ENCODE results near the gene ZYG11B. TPM values are rescaled to one million over a fixed set of nuclear protein-coding genes. Genes with fewer than 3 reads are reported as not detected.
A peak's percentile ranks its signal among the peaks of the same experiment; 100 is the strongest.

Gene ZYG11B
- total and polyA plus RNA-seq, 2 of the 13 experiments (the other 11 are each of a cell fraction or from before 2014, with no cell fraction given), result 6.9 to 17.9 TPM

- TF ChIP-seq, protein P1, sequence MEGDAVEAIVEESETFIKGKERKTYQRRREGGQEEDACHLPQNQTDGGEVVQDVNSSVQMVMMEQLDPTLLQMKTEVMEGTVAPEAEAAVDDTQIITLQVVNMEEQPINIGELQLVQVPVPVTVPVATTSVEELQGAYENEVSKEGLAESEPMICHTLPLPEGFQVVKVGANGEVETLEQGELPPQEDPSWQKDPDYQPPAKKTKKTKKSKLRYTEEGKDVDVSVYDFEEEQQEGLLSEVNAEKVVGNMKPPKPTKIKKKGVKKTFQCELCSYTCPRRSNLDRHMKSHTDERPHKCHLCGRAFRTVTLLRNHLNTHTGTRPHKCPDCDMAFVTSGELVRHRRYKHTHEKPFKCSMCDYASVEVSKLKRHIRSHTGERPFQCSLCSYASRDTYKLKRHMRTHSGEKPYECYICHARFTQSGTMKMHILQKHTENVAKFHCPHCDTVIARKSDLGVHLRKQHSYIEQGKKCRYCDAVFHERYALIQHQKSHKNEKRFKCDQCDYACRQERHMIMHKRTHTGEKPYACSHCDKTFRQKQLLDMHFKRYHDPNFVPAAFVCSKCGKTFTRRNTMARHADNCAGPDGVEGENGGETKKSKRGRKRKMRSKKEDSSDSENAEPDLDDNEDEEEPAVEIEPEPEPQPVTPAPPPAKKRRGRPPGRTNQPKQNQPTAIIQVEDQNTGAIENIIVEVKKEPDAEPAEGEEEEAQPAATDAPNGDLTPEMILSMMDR (CRISPR knock-in tag; IDR thresholded peaks at IDR 0.05), result no peak
- TF ChIP-seq IKZF5 (CRISPR knock-in tag; IDR thresholded peaks at IDR 0.05), result peak; percentile 85
- TF ChIP-seq CEBPG (CRISPR knock-in tag; IDR thresholded peaks at IDR 0.05), result no peak; the same call in 1 of the 2 replicates
- peak; percentile 90 for TF ChIP-seq ZNF143 (CRISPR knock-in tag; IDR thresholded peaks at IDR 0.05)
- TF ChIP-seq, protein P2, sequence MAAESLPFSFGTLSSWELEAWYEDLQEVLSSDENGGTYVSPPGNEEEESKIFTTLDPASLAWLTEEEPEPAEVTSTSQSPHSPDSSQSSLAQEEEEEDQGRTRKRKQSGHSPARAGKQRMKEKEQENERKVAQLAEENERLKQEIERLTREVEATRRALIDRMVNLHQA (CRISPR knock-in tag; IDR thresholded peaks at IDR 0.05), result no peak
- TF ChIP-seq FOXJ3 (CRISPR knock-in tag; IDR thresholded peaks at IDR 0.05; ENCODE audit: borderline replicate concordance), result no peak
- no peak for TF ChIP-seq PPARG (CRISPR knock-in tag; conservative IDR thresholded peaks at IDR 0.05)
- peak; percentile 58; the same call in 1 of the 2 replicates for TF ChIP-seq TOPORS (CRISPR knock-in tag; IDR thresholded peaks at IDR 0.05)
- no peak; the same call in none of the 2 replicates for TF ChIP-seq MIXL1 (CRISPR knock-in tag; IDR thresholded peaks at IDR 0.05)
- peak; percentile 74; the same call in 1 of the 2 replicates for TF ChIP-seq MED1 (CRISPR knock-in tag; IDR thresholded peaks at IDR 0.05)
- TF ChIP-seq KDM5A (IDR thresholded peaks at IDR 0.05; ENCODE audit: borderline replicate concordance, low read length), result no peak; the same call in 1 of the 2 replicates
- TF ChIP-seq MXI1 (IDR thresholded peaks at IDR 0.05; ENCODE audit: borderline replicate concordance, low read depth, low read length), result peak; percentile 10; the same call in 1 of the 3 replicates
- 0 out of 2 replicates have a peak, but pooled peaks have one; percentile 30 for TF ChIP-seq KDM1A (CRISPR knock-in tag; IDR thresholded peaks at IDR 0.05)
- TF ChIP-seq HNF4A (CRISPR knock-in tag; IDR thresholded peaks at IDR 0.05), result no peak
- no peak for TF ChIP-seq ATM (IDR thresholded peaks at IDR 0.05; ENCODE audit: borderline replicate concordance)
- TF ChIP-seq ZNF343 (CRISPR knock-in tag; IDR thresholded peaks at IDR 0.05), result no peak
- TF ChIP-seq ETV5 (CRISPR knock-in tag; IDR thresholded peaks at IDR 0.05; ENCODE audit: borderline replicate concordance), result no peak
- peak; percentile 90 for TF ChIP-seq YY1 (IDR thresholded peaks at IDR 0.05; ENCODE audit: insufficient read depth, insufficient replicate concordance, low read depth, low read length)
- TF ChIP-seq ZNF34 (CRISPR knock-in tag; IDR thresholded peaks at IDR 0.05; ENCODE audit: borderline replicate concordance), result no peak
- peak; percentile 64; the same call in 1 of the 2 replicates for TF ChIP-seq KLF11 (CRISPR knock-in tag; IDR thresholded peaks at IDR 0.05)
- TF ChIP-seq EEA1 (CRISPR knock-in tag; IDR thresholded peaks at IDR 0.05; ENCODE audit: borderline replicate concordance), result no peak
- TF ChIP-seq JARID2 (CRISPR knock-in tag; IDR thresholded peaks at IDR 0.05; ENCODE audit: insufficient replicate concordance), result no peak
- peak; percentile 93; the same call in 1 of the 2 replicates for TF ChIP-seq IRF1 (CRISPR knock-in tag; IDR thresholded peaks at IDR 0.05; ENCODE audit: low read depth)
- peak; percentile 63; the same call in 1 of the 2 replicates for TF ChIP-seq SP5 (CRISPR knock-in tag; IDR thresholded peaks at IDR 0.05; ENCODE audit: borderline replicate concordance, low read depth)
- peak; percentile 96 for TF ChIP-seq ZSCAN21 (CRISPR knock-in tag; IDR thresholded peaks at IDR 0.05; ENCODE audit: borderline replicate concordance)
- TF ChIP-seq CERS6 (CRISPR knock-in tag; IDR thresholded peaks at IDR 0.05), result no peak
These were observed 28.2 kb upstream of the ZYG11B start, which contains the start of gene COA7 (continued) for GRCh38 chr1:52697795-52698674.

Measured in HepG2 (cell line).